DND-41 (cell line): ENCODE measurements around the gene ITFG1.

Experiments used
- CTCF ChIP-seq: IDR thresholded peaks from 2 replicates; pipeline ENCODE4 v1.5.1; 2012; ENCODE audit warnings: borderline replicate concordance, low read length, moderate library complexity, mild to moderate bottlenecking; ENCODE audit not compliant: poor library complexity, severe bottlenecking; ENCODE audit errors: extremely low read depth
- EZH2 ChIP-seq: IDR thresholded peaks from 3 replicates; pipeline ENCODE4 v1.6.1; 2012; ENCODE audit warnings: borderline replicate concordance, low read depth, mild to moderate bottlenecking, moderate library complexity, low read length, inconsistent platforms; ENCODE audit not compliant: severe bottlenecking

- TF ChIP-seq CTCF = no peak
- TF ChIP-seq EZH2 = no peak
These were observed 14.9 kb upstream of the ITFG1 start for GRCh38 chr16:47475786-47476185.
